ENCODE results near the gene AHI1. TPM values are rescaled to one million over a fixed set of nuclear protein-coding genes. Genes with fewer than 3 reads are reported as not detected.

Gene AHI1
- total RNA-seq, 2 donors from 2014 or later: 24.2 to 29.7 TPM

DNA sequence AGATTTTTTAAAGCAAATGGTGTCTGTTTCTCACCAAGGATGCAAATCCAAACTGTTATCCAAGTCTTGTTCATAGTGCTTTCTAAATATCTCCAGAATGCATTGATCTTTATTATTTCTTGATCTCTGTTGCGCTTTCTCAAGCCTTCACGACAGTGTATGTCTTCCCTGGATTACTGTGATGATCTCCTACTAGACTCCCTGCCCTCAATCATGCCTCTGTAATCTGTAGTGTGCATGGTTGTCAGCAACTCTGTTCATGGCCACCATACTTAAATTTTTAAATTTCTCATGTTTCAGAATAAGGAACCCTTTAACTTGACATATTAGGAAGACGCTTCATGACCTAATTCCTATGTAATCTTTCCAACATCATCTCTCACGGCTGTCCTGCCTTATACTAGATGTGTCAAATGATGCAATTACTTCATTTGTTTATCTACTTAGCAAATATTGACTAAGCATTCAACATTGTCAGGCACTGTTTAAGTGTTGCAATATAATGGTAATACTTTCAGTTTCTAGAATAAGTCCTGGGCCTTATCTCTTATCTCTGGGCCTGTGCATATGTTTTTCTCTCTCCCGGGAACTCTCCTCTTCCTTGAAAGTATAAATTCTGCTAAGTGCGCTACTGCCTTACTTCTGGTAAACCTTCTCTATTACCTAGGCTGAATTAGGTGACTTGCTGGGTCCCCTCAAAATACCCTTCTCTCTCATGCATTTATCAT is 25.6 kb upstream of the AHI1 start:
- ATAC-seq (replicated peaks): no peak
- Mint-ChIP-seq H3K36me3 (ENCODE audit: low read depth) (no peaks in the 10 kb centered on the region), H3K27me3 (no peaks in the 10 kb centered on the region), H3K4me1 (no peaks in the 10 kb centered on the region), H3K27ac (no peak overlapping the region), H3K9me3 (no peaks in the 10 kb centered on the region), H3K4me3 (no peak overlapping the region)

GRCh38 chr6:135521431-135521830 is 23.9 kb upstream of the AHI1 start:
- no peak overlapping the region for H3K4me3 Mint-ChIP-seq
- H3K27me3 Mint-ChIP-seq: no peaks in the 10 kb centered on the region
- H3K36me3 Mint-ChIP-seq (ENCODE audit: low read depth): no peaks in the 10 kb centered on the region
- H3K27ac Mint-ChIP-seq: no peak overlapping the region
- no peaks in the 10 kb centered on the region for H3K9me3 Mint-ChIP-seq
- ATAC-seq (replicated peaks): no peak
- H3K4me1 Mint-ChIP-seq: no peaks in the 10 kb centered on the region

- Mint-ChIP-seq H3K36me3 (ENCODE audit: low read depth) (no peaks in the 10 kb centered on the region), H3K27me3 (no peaks in the 10 kb centered on the region), H3K4me1 (no peaks in the 10 kb centered on the region), H3K9me3 (no peaks in the 10 kb centered on the region), H3K27ac (no peak overlapping the region), H3K4me3 (no peak overlapping the region)
- ATAC-seq (replicated peaks): no peak
Observed at GRCh38 chr6:135520781-135521180, 23.2 kb upstream of the AHI1 start.

GRCh38 chr6:135519348-135519747 is 21.8 kb upstream of the AHI1 start:
- ATAC-seq (replicated peaks): peak; percentile 87
- Mint-ChIP-seq H3K4me3 (no peak overlapping the region), H3K9me3 (no peaks in the 10 kb centered on the region), H3K27me3 (peaks cover 3% of the 10 kb centered on the region), H3K36me3 (ENCODE audit: low read depth) (no peaks in the 10 kb centered on the region), H3K27ac (no peak overlapping the region), H3K4me1 (no peaks in the 10 kb centered on the region)

DNA sequence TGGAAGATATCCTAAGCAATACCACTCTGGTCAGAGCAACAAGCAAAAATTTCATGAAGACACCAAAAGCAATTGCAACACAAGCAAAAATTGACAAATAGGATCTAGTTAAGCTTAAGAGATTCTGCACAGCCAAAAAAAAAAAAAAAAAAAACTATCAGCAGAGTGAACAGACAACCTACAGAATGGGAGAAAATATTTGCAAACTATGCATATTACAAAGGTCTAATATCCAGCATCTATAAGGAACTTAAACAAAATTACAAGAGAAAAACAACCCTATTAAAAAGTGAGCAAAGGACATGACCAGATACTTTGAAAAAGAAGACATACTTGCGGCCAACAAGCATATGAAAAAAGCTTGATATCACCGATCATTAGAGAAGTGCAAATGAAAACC is 20.0 kb upstream of the AHI1 start:
- no peaks in the 10 kb centered on the region for H3K4me1 Mint-ChIP-seq
- H3K9me3 Mint-ChIP-seq: no peaks in the 10 kb centered on the region
- peaks cover 3% of the 10 kb centered on the region for H3K27me3 Mint-ChIP-seq
- no peak overlapping the region for H3K27ac Mint-ChIP-seq
- H3K4me3 Mint-ChIP-seq: no peak overlapping the region
- H3K36me3 Mint-ChIP-seq (ENCODE audit: low read depth): no peaks in the 10 kb centered on the region
- ATAC-seq (replicated peaks): no peak

DNA sequence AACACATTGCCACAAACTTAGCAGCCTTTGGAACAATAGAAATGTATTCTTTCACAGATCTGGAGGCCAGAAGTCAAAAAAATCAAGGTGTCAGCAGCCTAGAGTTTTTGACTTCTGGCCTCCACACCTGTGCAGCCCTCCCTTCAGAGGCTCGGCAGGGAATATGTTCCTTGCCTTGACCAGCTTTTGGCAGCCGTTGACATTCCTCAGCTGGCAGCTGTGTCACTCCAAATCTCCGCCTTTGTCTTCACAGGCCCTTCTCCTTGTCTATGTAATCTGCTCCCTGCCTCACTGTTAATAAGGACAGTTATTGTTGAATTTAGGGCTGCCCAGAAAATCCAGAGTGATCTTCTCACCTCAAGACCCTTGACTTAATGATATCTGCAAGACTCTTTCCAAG is 17.2 kb upstream of the AHI1 start:
- Mint-ChIP-seq H3K9me3 (no peaks in the 10 kb centered on the region), H3K4me1 (no peaks in the 10 kb centered on the region)

DNA sequence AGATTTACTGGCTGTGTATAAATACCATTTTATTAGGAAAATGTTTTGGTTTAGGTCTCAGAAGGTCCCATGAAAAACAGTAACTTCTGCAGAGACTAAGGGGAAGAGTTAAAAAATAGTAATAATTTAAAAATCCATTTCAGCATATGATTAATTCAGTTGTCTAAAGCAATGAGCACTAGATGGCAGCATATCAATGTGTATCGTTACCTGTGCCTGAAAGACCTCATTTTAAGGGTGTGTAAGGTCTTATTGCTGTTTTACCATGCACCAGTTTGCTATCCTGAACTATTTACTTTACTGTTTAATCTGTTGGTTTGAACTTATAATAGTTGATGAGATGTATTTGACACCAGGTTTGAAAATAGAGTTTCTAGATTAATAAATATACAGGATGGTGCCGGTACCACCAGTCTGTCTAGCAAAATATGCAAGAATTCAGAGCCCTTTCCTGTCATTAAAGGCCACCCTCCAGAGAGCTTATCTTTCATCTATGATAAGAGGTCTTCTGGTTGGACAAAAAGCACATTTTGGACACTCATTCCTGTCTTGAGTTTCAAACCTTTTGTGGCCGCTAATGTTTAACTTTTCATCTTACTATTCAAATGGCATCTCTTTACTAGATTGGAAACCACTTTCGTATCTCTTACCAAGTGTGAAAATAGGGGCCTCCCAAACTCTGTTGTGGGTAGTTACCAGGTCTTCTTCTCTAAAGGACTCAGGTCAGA is 8.9 kb upstream of the AHI1 start:
- no peaks in the 10 kb centered on the region for H3K27me3 Mint-ChIP-seq
- H3K36me3 Mint-ChIP-seq (ENCODE audit: low read depth): no peaks in the 10 kb centered on the region
- no peaks in the 10 kb centered on the region for H3K4me1 Mint-ChIP-seq
- no peaks in the 10 kb centered on the region for H3K9me3 Mint-ChIP-seq
- H3K27ac Mint-ChIP-seq: no peak overlapping the region
- ATAC-seq (replicated peaks): peak; percentile 85
- H3K4me3 Mint-ChIP-seq: no peak overlapping the region

More for the DNA sequence above, 17.2 kb upstream of the AHI1 start:
- H3K36me3 Mint-ChIP-seq (ENCODE audit: low read depth): no peaks in the 10 kb centered on the region
- ATAC-seq (replicated peaks): no peak
- no peak overlapping the region for H3K4me3 Mint-ChIP-seq
- H3K27ac Mint-ChIP-seq: no peak overlapping the region
- peaks cover 6% of the 10 kb centered on the region for H3K27me3 Mint-ChIP-seq

GRCh38 chr6:135505648-135506047 is 8.1 kb upstream of the AHI1 start:
- H3K4me1 Mint-ChIP-seq: no peaks in the 10 kb centered on the region
- H3K27me3 Mint-ChIP-seq: no peaks in the 10 kb centered on the region
- no peak for ATAC-seq (replicated peaks)
- H3K4me3 Mint-ChIP-seq: no peak overlapping the region
- no peak overlapping the region for H3K27ac Mint-ChIP-seq
- H3K9me3 Mint-ChIP-seq: no peaks in the 10 kb centered on the region
- no peaks in the 10 kb centered on the region for H3K36me3 Mint-ChIP-seq (ENCODE audit: low read depth)

DNA sequence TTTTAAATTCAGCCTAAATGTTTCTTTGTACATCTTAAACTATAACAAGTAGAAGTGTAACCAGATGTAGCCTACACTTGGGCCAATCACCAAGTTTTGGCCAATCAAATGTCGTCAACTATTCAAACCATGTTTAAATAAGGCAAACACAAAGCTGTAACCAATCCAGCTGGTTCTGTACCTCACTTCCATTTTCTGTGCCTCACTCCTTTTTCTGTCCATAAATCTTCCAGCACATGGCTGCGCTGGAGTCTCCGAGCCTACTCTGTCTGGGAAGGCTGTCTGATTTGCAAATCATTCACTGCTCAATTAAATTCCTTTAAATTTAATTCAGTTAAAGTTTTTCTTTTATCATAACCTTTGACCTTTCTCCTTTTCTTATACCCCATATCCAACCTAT is 7.7 kb upstream of the AHI1 start:
- H3K4me1 Mint-ChIP-seq: no peaks in the 10 kb centered on the region
- no peak overlapping the region for H3K27ac Mint-ChIP-seq
- H3K4me3 Mint-ChIP-seq: no peak overlapping the region
- no peaks in the 10 kb centered on the region for H3K9me3 Mint-ChIP-seq
- no peaks in the 10 kb centered on the region for H3K36me3 Mint-ChIP-seq (ENCODE audit: low read depth)
- no peaks in the 10 kb centered on the region for H3K27me3 Mint-ChIP-seq
- ATAC-seq (replicated peaks): no peak

- Mint-ChIP-seq H3K4me1 (no peaks in the 10 kb centered on the region), H3K36me3 (ENCODE audit: low read depth) (no peaks in the 10 kb centered on the region), H3K9me3 (no peaks in the 10 kb centered on the region), H3K27ac (no peak overlapping the region), H3K4me3 (no peak overlapping the region), H3K27me3 (no peaks in the 10 kb centered on the region)
- ATAC-seq (replicated peaks): no peak
Observed at GRCh38 chr6:135504734-135505133, 7.2 kb upstream of the AHI1 start.

- Mint-ChIP-seq H3K27ac (no peak overlapping the region), H3K4me3 (no peak overlapping the region), H3K9me3 (no peaks in the 10 kb centered on the region), H3K36me3 (ENCODE audit: low read depth) (no peaks in the 10 kb centered on the region), H3K27me3 (no peaks in the 10 kb centered on the region), H3K4me1 (no peaks in the 10 kb centered on the region)
- ATAC-seq (replicated peaks): no peak
Observed at GRCh38 chr6:135503703-135504475, 6.3 kb upstream of the AHI1 start.

GRCh38 chr6:135499441-135500340 is 2.2 kb upstream of the AHI1 start:
- peaks cover 11% of the 10 kb centered on the region for H3K36me3 Mint-ChIP-seq (ENCODE audit: low read depth)
- H3K27ac Mint-ChIP-seq: no peak overlapping the region
- no peaks in the 10 kb centered on the region for H3K27me3 Mint-ChIP-seq
- H3K9me3 Mint-ChIP-seq: no peaks in the 10 kb centered on the region
- ATAC-seq (replicated peaks): no peak
- H3K4me3 Mint-ChIP-seq: no peak overlapping the region
- H3K4me1 Mint-ChIP-seq: peaks cover 5% of the 10 kb centered on the region

DNA sequence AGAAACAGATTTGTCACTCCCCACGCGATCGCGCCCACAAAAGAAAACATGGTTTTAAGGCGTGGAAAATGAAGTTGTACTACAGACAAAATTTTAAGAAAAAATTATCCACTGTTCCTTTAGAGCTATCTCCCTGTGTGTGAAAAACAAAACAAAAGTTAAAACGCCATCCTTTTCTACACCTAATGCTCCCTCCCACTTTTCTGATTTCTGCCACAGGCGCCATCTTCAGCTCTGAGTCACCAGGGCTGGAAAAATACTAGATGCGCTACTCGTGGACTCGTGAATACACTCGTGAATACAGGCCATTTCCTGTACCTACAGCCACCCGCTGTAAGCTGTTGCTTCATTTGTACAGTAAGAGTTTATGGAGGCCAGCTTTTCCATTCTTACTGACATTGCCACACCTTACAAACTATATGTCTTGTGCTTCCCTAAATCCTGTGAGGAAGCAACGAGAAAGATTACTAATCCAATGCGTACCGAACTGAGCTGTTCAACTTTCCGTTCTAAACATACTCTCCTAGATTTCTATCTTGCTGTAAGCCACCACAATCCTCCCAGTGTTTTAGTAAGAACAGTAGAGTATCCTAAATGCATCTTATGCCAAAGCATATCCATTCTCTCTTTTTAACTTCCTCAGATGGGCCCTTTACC is 773 bp upstream of the AHI1 start:
- Mint-ChIP-seq H3K4me3 (no peak overlapping the region), H3K27me3 (no peaks in the 10 kb centered on the region), H3K9me3 (no peaks in the 10 kb centered on the region), H3K4me1 (peaks cover 5% of the 10 kb centered on the region), H3K27ac (no peak overlapping the region), H3K36me3 (ENCODE audit: low read depth) (peaks cover 24% of the 10 kb centered on the region)
- ATAC-seq (replicated peaks): peak; percentile 68
